ENCODE data around the gene TMEM52B. TPM values are rescaled to one million over a fixed set of nuclear protein-coding genes. Genes with fewer than 3 reads are reported as not detected.

Gene TMEM52B
- total RNA-seq, 6 donors from 2014 or later, result 0.55 to 2.7 (median 1.1) TPM; not detected in 1

DNA sequence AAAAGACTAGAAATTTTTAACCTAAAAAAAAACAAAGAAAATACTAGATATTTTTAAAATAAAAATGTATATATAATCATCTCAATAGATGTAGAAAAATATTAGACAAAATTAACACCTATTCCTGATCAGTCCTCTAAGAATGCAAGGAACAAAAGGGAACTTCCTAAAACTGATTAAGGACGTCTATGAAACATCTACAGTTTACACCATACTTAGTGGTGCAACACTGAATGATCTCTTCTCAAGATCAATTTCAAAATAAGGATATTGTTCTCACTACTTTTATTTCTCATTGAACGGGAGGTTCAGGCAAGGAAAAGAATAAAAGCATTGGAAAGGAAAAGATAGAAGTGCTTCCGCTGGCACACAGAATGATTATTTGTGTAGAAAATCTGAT is 22.9 kb upstream of the TMEM52B start:
- no peaks in the 10 kb centered on the region for H3K36me3 ChIP-seq
- no peak for DNase-seq
- no peak overlapping the region for H3K4me3 ChIP-seq
- TF ChIP-seq EP300 (IDR thresholded peaks at IDR 0.05), result no peak
- TF ChIP-seq, protein P1, sequence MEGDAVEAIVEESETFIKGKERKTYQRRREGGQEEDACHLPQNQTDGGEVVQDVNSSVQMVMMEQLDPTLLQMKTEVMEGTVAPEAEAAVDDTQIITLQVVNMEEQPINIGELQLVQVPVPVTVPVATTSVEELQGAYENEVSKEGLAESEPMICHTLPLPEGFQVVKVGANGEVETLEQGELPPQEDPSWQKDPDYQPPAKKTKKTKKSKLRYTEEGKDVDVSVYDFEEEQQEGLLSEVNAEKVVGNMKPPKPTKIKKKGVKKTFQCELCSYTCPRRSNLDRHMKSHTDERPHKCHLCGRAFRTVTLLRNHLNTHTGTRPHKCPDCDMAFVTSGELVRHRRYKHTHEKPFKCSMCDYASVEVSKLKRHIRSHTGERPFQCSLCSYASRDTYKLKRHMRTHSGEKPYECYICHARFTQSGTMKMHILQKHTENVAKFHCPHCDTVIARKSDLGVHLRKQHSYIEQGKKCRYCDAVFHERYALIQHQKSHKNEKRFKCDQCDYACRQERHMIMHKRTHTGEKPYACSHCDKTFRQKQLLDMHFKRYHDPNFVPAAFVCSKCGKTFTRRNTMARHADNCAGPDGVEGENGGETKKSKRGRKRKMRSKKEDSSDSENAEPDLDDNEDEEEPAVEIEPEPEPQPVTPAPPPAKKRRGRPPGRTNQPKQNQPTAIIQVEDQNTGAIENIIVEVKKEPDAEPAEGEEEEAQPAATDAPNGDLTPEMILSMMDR (IDR thresholded peaks at IDR 0.05), result no peak
- no peak for TF ChIP-seq POLR2AphosphoS5 (IDR thresholded peaks at IDR 0.05)
- TF ChIP-seq POLR2A (IDR thresholded peaks at IDR 0.05), result no peak
- no peaks in the 10 kb centered on the region for H3K9me3 ChIP-seq
- no peak overlapping the region for H3K27ac ChIP-seq
- 65 to 69% methylated on average over 3 of the region's 3 CpGs for WGBS, 2 donors
- H3K4me1 ChIP-seq, result peaks cover 6 to 10% (median 8%) of the 10 kb centered on the region in 4 donors
- no peak for ATAC-seq (ENCODE audit: low FRiP score in 2 of 2)
- no peaks in the 10 kb centered on the region for H3K27me3 ChIP-seq

DNA sequence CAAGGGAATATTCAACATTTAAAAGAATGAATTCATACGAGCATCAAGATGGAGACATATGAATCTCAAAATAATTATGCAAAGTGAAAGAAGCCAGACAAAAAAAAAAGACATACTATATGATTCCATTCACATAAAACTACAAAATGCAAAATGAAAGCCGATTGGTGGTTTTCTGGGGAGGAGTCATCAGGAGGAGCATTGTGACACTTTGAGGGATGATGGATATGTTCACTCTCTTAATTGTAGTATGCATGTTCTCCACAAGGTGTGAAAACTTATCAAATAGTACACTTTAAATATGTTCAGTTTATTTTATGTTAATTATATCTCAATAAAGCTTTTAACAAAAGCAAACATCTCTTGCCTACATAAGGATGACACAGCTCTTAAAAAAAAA is 20.4 kb upstream of the TMEM52B start:
- WGBS, 2 donors, result 81 to 92% methylated on average over 2 of the region's 2 CpGs
- DNase-seq (no peak), ATAC-seq (ENCODE audit: low FRiP score in 2 of 2) (no peak)
- Histone ChIP-seq H3K4me3 (no peak overlapping the region), H3K36me3 (no peaks in the 10 kb centered on the region), H3K4me1 (peaks cover 0 to 8% (median 6%) of the 10 kb centered on the region in 4 donors), H3K27ac (no peak overlapping the region), H3K27me3 (no peaks in the 10 kb centered on the region), H3K9me3 (no peaks in the 10 kb centered on the region)
- TF ChIP-seq EP300 (IDR thresholded peaks at IDR 0.05) (no peak), POLR2AphosphoS5 (IDR thresholded peaks at IDR 0.05) (no peak), POLR2A (IDR thresholded peaks at IDR 0.05) (no peak)
- TF ChIP-seq, protein P1 (IDR thresholded peaks at IDR 0.05), result no peak

DNA sequence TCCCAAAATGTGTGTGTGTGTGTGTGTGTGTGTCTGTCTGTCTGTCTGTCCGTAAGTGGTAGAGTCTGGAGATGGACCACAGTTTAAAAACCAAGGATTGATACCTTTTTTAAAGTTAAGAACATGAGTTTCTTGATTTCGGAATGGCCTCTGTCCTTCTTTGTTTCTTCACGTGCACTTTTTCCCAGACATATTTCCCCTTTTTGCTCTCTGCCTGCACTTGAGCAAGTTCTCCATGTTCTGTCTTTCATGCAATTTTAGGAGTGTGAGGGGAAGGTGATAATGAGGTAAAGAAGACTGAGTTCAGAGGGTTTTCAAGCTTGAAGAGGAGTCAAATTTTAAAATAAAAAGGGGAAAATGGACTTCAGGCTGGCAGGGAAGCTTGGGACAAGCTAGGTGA is 19.6 kb upstream of the TMEM52B start:
- H3K36me3 ChIP-seq, result no peaks in the 10 kb centered on the region
- ATAC-seq (ENCODE audit: low FRiP score in 2 of 2) (peak in 1 of 2 donors; percentile 31), DNase-seq (no peak)
- H3K4me3 ChIP-seq, result no peak overlapping the region
- peaks cover 0 to under 1% (median 0%) of the 10 kb centered on the region in 4 donors for H3K4me1 ChIP-seq
- H3K27me3 ChIP-seq, result no peaks in the 10 kb centered on the region
- 39 to 53% methylated on average over 3 of the region's 3 CpGs for WGBS, 2 donors
- H3K9me3 ChIP-seq, result no peaks in the 10 kb centered on the region
- TF ChIP-seq EP300 (IDR thresholded peaks at IDR 0.05), result no peak
- TF ChIP-seq POLR2A (IDR thresholded peaks at IDR 0.05), result peak in 1 of 4 donors; percentile 18
- no peak overlapping the region for H3K27ac ChIP-seq

DNA sequence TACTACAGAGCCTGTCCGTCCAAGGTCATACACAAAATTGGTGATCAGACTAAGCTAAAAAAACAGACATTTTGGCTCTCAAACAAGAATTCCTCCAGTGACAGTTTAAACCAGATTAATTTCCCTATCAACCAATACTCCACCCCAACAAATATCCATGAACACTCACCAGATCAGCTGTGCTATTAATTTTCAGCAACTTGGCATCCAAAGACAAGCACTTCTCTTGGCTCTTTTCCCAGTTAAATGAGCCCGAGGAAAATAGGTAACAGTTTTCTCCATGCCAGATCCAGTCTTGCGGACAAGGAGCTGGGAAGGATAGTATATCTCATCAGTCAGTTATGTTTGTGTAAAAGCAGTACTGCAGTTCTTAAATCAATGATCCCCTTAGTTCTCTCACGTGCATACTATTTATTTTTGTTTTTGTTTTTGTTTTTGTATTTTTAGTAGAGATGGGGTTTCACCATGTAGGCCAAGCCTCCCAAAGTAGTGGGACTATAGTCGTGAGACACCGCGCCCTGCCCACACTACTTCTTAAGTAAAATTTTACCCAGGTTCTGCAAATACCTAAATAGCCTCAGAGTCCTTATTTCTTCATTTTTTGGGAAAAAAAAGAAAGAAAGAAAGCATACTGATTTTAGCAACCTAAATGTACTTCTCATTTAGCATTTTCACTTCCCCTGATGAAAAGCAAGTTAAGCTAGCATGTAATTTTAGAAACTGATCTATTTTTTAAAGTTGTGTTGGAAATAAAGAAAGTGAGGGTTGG is 18.0 kb upstream of the TMEM52B start:
- 61 to 66% methylated on average over 7 of the region's 7 CpGs for WGBS, 2 donors
- ATAC-seq (ENCODE audit: low FRiP score in 2 of 2) (peak in 1 of 2 donors; percentile 36), DNase-seq (no peak)
- Histone ChIP-seq H3K27me3 (no peaks in the 10 kb centered on the region), H3K9me3 (no peaks in the 10 kb centered on the region), H3K4me1 (no peaks in the 10 kb centered on the region), H3K36me3 (no peaks in the 10 kb centered on the region), H3K4me3 (no peak overlapping the region), H3K27ac (no peak overlapping the region)
- TF ChIP-seq POLR2AphosphoS5 (IDR thresholded peaks at IDR 0.05) (no peak), POLR2A (IDR thresholded peaks at IDR 0.05) (no peak), EP300 (IDR thresholded peaks at IDR 0.05) (no peak)
- TF ChIP-seq, protein P1 (IDR thresholded peaks at IDR 0.05), result no peak

DNA sequence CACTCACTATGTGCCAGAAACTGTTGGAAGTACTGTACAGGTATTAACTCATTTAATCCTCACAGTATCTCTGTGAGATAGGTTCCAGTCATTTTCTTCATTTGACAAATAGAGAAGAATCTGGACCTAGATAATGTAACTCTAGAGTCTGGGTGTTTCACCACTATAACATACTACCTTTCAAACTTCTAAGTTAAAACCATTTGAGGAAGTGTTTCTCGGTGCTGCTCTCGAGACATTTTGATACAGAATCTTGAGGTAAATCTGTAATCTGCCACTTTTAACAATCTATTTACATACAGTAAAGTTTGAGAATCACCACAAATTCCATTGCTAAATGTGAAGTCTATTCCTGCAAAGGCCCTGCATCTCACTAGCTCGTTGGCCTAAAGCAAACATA is 15.7 kb upstream of the TMEM52B start:
- DNase-seq, result no peak
- H3K9me3 ChIP-seq, result no peaks in the 10 kb centered on the region
- no peaks in the 10 kb centered on the region for H3K36me3 ChIP-seq
- peaks cover 0 to 8% (median 1%) of the 10 kb centered on the region in 4 donors for H3K4me1 ChIP-seq
- H3K27ac ChIP-seq, result no peak overlapping the region
- H3K4me3 ChIP-seq, result no peak overlapping the region
- no peak for TF ChIP-seq POLR2AphosphoS5 (IDR thresholded peaks at IDR 0.05)
- TF ChIP-seq, protein P1 (IDR thresholded peaks at IDR 0.05), result no peak
- no peak for TF ChIP-seq POLR2A (IDR thresholded peaks at IDR 0.05)
- TF ChIP-seq EP300 (IDR thresholded peaks at IDR 0.05), result no peak
- ATAC-seq (ENCODE audit: low FRiP score in 2 of 2), result no peak
- 53 to 68% methylated on average over 3 of the region's 3 CpGs for WGBS, 2 donors
- no peaks in the 10 kb centered on the region for H3K27me3 ChIP-seq

Data from upper lobe of left lung (tissue), 6 donors.